AG09319 (cell line): ENCODE data around the gene KRTAP19-2.

Experiments used
- DNase-seq: peaks from one replicate; pipeline ENCODE4 v3.0.0-alpha.2; 2010; ENCODE audit warnings: low read depth; ENCODE audit errors: extremely low read depth
- CTCF ChIP-seq: IDR thresholded peaks from 2 replicates; pipeline ENCODE4 v1.5.1; 2011; ENCODE audit warnings: low read depth, mild to moderate bottlenecking, inconsistent platforms, low read length, moderate library complexity

KRTAP19-2 gene

GRCh38 chr21:30448514-30448913, 38.7 kb downstream of the KRTAP19-2 start:
- TF ChIP-seq CTCF: no peak
- DNase-seq: no peak

GRCh38 chr21:30447056-30447455, 40.2 kb downstream of the KRTAP19-2 start:
- no peak for TF ChIP-seq CTCF
- DNase-seq: no peak

- no peak for TF ChIP-seq CTCF
- DNase-seq: no peak
Measured at GRCh38 chr21:30444204-30444603, 43.0 kb downstream of the KRTAP19-2 start.

- TF ChIP-seq CTCF: no peak
- DNase-seq: no peak
Measured at GRCh38 chr21:30443226-30443625, 44.0 kb downstream of the KRTAP19-2 start.

- no peak for TF ChIP-seq CTCF
- DNase-seq: no peak
Measured at GRCh38 chr21:30439975-30440374, 47.3 kb downstream of the KRTAP19-2 start, which contains the start of gene KRTAP15-1. Gene KRTAP15-1 (plus strand): TSS chr21:30440275. CDS start chr21:30440328, 53 bp downstream.
